Endodermal cell (in vitro differentiated cells): ENCODE measurements around the gene HAO1. TPM values are rescaled to one million over a fixed set of nuclear protein-coding genes. Genes with fewer than 3 reads are reported as not detected.

Experiments
- DNase-seq: peaks from one replicate; pipeline ENCODE4 v3.0.0-alpha.2; 2017
- H3K27ac ChIP-seq: 2 replicates; pipeline ENCODE4 v1.5.1; 2013; ENCODE audit warnings: mild to moderate bottlenecking, low read depth, low read length, moderate library complexity
- H3K27me3 ChIP-seq: 2 replicates; pipeline ENCODE4 v1.6.1; 2013; ENCODE audit warnings: mild to moderate bottlenecking, low read length, moderate library complexity; ENCODE audit not compliant: insufficient read depth, control insufficient read depth, poor library complexity, severe bottlenecking
- H3K36me3 ChIP-seq: 2 replicates; pipeline ENCODE4 v1.7.0; 2013; ENCODE audit warnings: mild to moderate bottlenecking, low read length, moderate library complexity; ENCODE audit not compliant: control insufficient read depth, insufficient read depth
- H3K4me1 ChIP-seq: one replicate; pipeline ENCODE4 v1.7.0; 2013; ENCODE audit warnings: low read length; ENCODE audit not compliant: control insufficient read depth, insufficient read depth
- H3K4me3 ChIP-seq: 2 replicates; pipeline ENCODE4 v1.5.1; 2013; ENCODE audit warnings: mild to moderate bottlenecking, low read length, moderate library complexity
- H3K9ac ChIP-seq: 2 replicates; pipeline ENCODE4 v1.6.1; 2013; ENCODE audit warnings: mild to moderate bottlenecking, low read length, moderate library complexity; ENCODE audit not compliant: poor library complexity, severe bottlenecking; ENCODE audit errors: extremely low read depth
- H3K9me3 ChIP-seq: 2 replicates; pipeline ENCODE4 v1.6.1; 2013; ENCODE audit warnings: mild to moderate bottlenecking, low read length, moderate library complexity; ENCODE audit not compliant: control insufficient read depth
- H3K27ac Mint-ChIP-seq: 2 replicates; pipeline ENCODE4 v1.8.0; 2020; ENCODE audit warnings: mixed read lengths
- H3K27me3 Mint-ChIP-seq: 2 replicates; pipeline ENCODE4 v1.8.0; 2021; ENCODE audit warnings: mild to moderate bottlenecking, mixed read lengths; ENCODE audit not compliant: insufficient read depth
- H3K36me3 Mint-ChIP-seq: 2 replicates; pipeline ENCODE4 v1.8.0; 2020; ENCODE audit warnings: low read depth, mixed read lengths
- H3K4me1 Mint-ChIP-seq: 2 replicates; pipeline ENCODE4 v1.8.0; 2020; ENCODE audit warnings: mixed read lengths
- H3K4me3 Mint-ChIP-seq: 2 replicates; pipeline ENCODE4 v1.8.0; 2020; ENCODE audit warnings: mild to moderate bottlenecking, moderate library complexity, mixed read lengths
- H3K9me3 Mint-ChIP-seq: 2 replicates; pipeline ENCODE4 v1.8.0; 2020; ENCODE audit warnings: mild to moderate bottlenecking, mixed read lengths
- CTCF ChIP-seq: fragments of 200-600 bp; sonication (generic); conservative IDR thresholded peaks from 2 replicates; pipeline ENCODE4 v1.5.0; 2021; ENCODE audit warnings: antibody characterized with exemption, mild to moderate bottlenecking
- WGBS, 2 experiments: methylation state at CpG; one replicate each; pipeline versions ENCODE4 v1.1.5 to v1.1.7; 2013; ENCODE audit warnings: missing lambda C conversion rate in 2 of 2, mixed read lengths in 1 of 2; ENCODE audit not compliant: insufficient coverage in 1 of 2, insufficient read length in 1 of 2; 5-methylcytosine and 5-hydroxymethylcytosine counted together
- total RNA-seq, 2 donors: library from RNA; stranded (reverse); fragmentation: NEBNext Ultra II Directional in 1 of 2; extraction: Animal tissue kit (Norgen Biotek cat#: 25700) in 1 of 2; gene quantifications; 2 replicates in 1 of 2; 3 replicates in 1 of 2; pipeline ENCODE4 v1.2.1, GENCODE V29; 2021

Gene HAO1
- total RNA-seq, 2 donors from 2014 or later, result not detected

- WGBS, 2 experiments, result 86 to 96% methylated on average over 1 to 4 of the region's 4 CpGs
- no peak for DNase-seq
- Histone ChIP-seq H3K4me3 (no peak overlapping the region), H3K36me3 (no peaks in the 10 kb centered on the region), H3K4me1 (no peaks in the 10 kb centered on the region), H3K27ac (no peak overlapping the region), H3K9ac (no peak overlapping the region), H3K27me3 (no peaks in the 10 kb centered on the region), H3K9me3 (no peaks in the 10 kb centered on the region)
- no peaks in the 10 kb centered on the region for H3K36me3 Mint-ChIP-seq
- no peak overlapping the region for H3K27ac Mint-ChIP-seq
- TF ChIP-seq CTCF, result no peak
- no peaks in the 10 kb centered on the region for H3K9me3 Mint-ChIP-seq
- H3K4me1 Mint-ChIP-seq, result peaks cover 17% of the 10 kb centered on the region
- no peaks in the 10 kb centered on the region for H3K27me3 Mint-ChIP-seq
- no peak overlapping the region for H3K4me3 Mint-ChIP-seq
Observed at GRCh38 chr20:7882076-7882475, 58.2 kb downstream of the HAO1 start.

- no peak overlapping the region for H3K4me3 Mint-ChIP-seq
- no peak for TF ChIP-seq CTCF
- H3K4me1 Mint-ChIP-seq, result peaks cover 17% of the 10 kb centered on the region
- no peaks in the 10 kb centered on the region for H3K27me3 Mint-ChIP-seq
- Histone ChIP-seq H3K4me3 (no peak overlapping the region), H3K4me1 (no peaks in the 10 kb centered on the region), H3K9me3 (no peaks in the 10 kb centered on the region), H3K36me3 (no peaks in the 10 kb centered on the region), H3K27ac (no peak overlapping the region), H3K9ac (no peak overlapping the region), H3K27me3 (no peaks in the 10 kb centered on the region)
- no peaks in the 10 kb centered on the region for H3K9me3 Mint-ChIP-seq
- WGBS, 2 experiments, result 100% methylated on average over 2 of the region's 3 CpGs; no CpG with 5 or more reads in 1 of the 2 experiments
- no peak for DNase-seq
- H3K27ac Mint-ChIP-seq, result no peak overlapping the region
- H3K36me3 Mint-ChIP-seq, result no peaks in the 10 kb centered on the region
Observed at GRCh38 chr20:7881551-7881950, 58.7 kb downstream of the HAO1 start.

DNA sequence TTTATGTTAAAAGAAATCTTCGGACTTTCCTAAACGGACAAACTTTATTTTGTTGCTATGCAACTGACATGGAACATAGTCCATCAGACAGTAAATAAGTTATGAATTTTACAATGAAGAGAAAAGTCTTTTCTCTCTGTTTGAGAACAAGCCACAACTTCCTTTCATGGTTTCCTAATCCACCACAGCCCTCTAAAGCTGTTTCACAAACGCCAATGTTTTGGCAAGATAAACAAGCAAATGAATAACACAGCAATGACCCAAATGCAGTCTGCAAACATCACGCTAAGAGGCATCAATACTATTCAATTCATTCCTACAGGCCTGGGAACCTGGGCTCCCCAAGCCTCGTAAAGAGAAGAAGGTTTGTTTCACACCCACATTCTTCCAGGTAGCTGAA is 60.4 kb downstream of the HAO1 start:
- H3K36me3 Mint-ChIP-seq, result no peaks in the 10 kb centered on the region
- Histone ChIP-seq H3K4me3 (no peak overlapping the region), H3K27me3 (no peaks in the 10 kb centered on the region), H3K36me3 (no peaks in the 10 kb centered on the region), H3K9me3 (no peaks in the 10 kb centered on the region), H3K4me1 (no peaks in the 10 kb centered on the region), H3K27ac (no peak overlapping the region), H3K9ac (no peak overlapping the region)
- WGBS, 2 experiments, result 69 to 80% methylated on average over 3 to 5 of the region's 5 CpGs
- H3K27ac Mint-ChIP-seq, result no peak overlapping the region
- H3K4me3 Mint-ChIP-seq, result no peak overlapping the region
- no peak for TF ChIP-seq CTCF
- H3K4me1 Mint-ChIP-seq, result peaks cover 17% of the 10 kb centered on the region
- DNase-seq, result no peak
- H3K27me3 Mint-ChIP-seq, result no peaks in the 10 kb centered on the region
- H3K9me3 Mint-ChIP-seq, result no peaks in the 10 kb centered on the region
